Measurements from ENCODE around the gene MRPL23.

Gene MRPL23

GRCh38 chr11:1946812-1947484, at the start of gene MRPL23:
Gene MRPL23, plus strand, starts transcription at chr11:1947332. Its CDS starts 31 bp downstream, at chr11:1947363.
- FAIRE-seq = no peak

GRCh38 chr11:1899090-1899489, 48.0 kb upstream of the MRPL23 start:
- FAIRE-seq = no peak

GRCh38 chr11:1899686-1900085, 47.4 kb upstream of the MRPL23 start:
- FAIRE-seq = no peak

- FAIRE-seq = no peak
Observed at GRCh38 chr11:1906181-1906580, 41.0 kb upstream of the MRPL23 start.

GRCh38 chr11:1906611-1907423, 40.3 kb upstream of the MRPL23 start:
- FAIRE-seq = no peak

- no peak for FAIRE-seq
Observed at GRCh38 chr11:1908618-1909017, 38.5 kb upstream of the MRPL23 start.

- no peak for FAIRE-seq
Observed at GRCh38 chr11:1909524-1909923, 37.6 kb upstream of the MRPL23 start.

- FAIRE-seq = no peak
Observed at GRCh38 chr11:1912289-1912878, 34.7 kb upstream of the MRPL23 start.

- no peak for FAIRE-seq
Observed at GRCh38 chr11:1913271-1914060, 33.7 kb upstream of the MRPL23 start.

- FAIRE-seq = no peak
Observed at GRCh38 chr11:1915795-1916131, 31.4 kb upstream of the MRPL23 start.

- FAIRE-seq = no peak
Observed at GRCh38 chr11:1916132-1916985, 30.8 kb upstream of the MRPL23 start.

- FAIRE-seq = no peak
Observed at GRCh38 chr11:1916986-1917522, 30.1 kb upstream of the MRPL23 start.

GRCh38 chr11:1917523-1918435, 29.4 kb upstream of the MRPL23 start:
- no peak for FAIRE-seq

GRCh38 chr11:1918436-1919315, 28.5 kb upstream of the MRPL23 start:
- FAIRE-seq = no peak

- no peak for FAIRE-seq
Observed at GRCh38 chr11:1919391-1920127, 27.6 kb upstream of the MRPL23 start, which contains the start of gene TNNT3. Gene TNNT3, plus strand, starts transcription at chr11:1919703. Its CDS starts 3,172 bp downstream, at chr11:1922875.

GRCh38 chr11:1920128-1920908, 26.8 kb upstream of the MRPL23 start:
- no peak for FAIRE-seq

- FAIRE-seq = no peak
Observed at GRCh38 chr11:1920909-1921573, 26.1 kb upstream of the MRPL23 start.
